ENCODE measurements around the gene PTPN13.

GRCh38 chr4:86809809-86810208 is 215.7 kb downstream of the PTPN13 start:
- TF ChIP-seq CTCF (IDR thresholded peaks at IDR 0.05; ENCODE audit: borderline replicate concordance, extremely low read depth, low read length, poor library complexity, severe bottlenecking) (no peak), EZH2 (IDR thresholded peaks at IDR 0.05; ENCODE audit: borderline replicate concordance, low read depth, low read length, severe bottlenecking) (no peak)
